Osteoblast (primary cell): ENCODE results near the gene LRRC4C. TPM values are rescaled to one million over a fixed set of nuclear protein-coding genes. Genes with fewer than 3 reads are reported as not detected.

Source experiments
- DNase-seq: peaks from one replicate; pipeline ENCODE4 v3.0.0; 2011; ENCODE audit warnings: low spot score, mixed read lengths; ENCODE audit not compliant: insufficient read length; ENCODE audit errors: missing footprints
- H2AFZ ChIP-seq: 2 replicates; pipeline ENCODE4 v1.6.0; 2011; ENCODE audit warnings: mild to moderate bottlenecking, low read length
- H3K27ac ChIP-seq: 2 replicates; pipeline ENCODE4 v1.5.1; 2011; ENCODE audit warnings: mild to moderate bottlenecking, low read depth, low read length, moderate library complexity
- H3K27me3 ChIP-seq: 2 replicates; pipeline ENCODE4 v1.6.0; 2012; ENCODE audit warnings: mild to moderate bottlenecking, control low read depth, inconsistent platforms, low read length, moderate library complexity; ENCODE audit not compliant: insufficient read depth
- H3K36me3 ChIP-seq: 2 replicates; pipeline ENCODE4 v1.5.1; 2011; ENCODE audit warnings: mild to moderate bottlenecking, low read length, control low read depth, moderate library complexity; ENCODE audit not compliant: insufficient read depth
- H3K4me1 ChIP-seq: 2 replicates; pipeline ENCODE4 v1.5.1; 2011; ENCODE audit warnings: mild to moderate bottlenecking, low read length, control low read depth, moderate library complexity; ENCODE audit not compliant: insufficient read depth
- H3K4me2 ChIP-seq: 2 replicates; pipeline ENCODE4 v1.6.0; 2011; ENCODE audit warnings: mild to moderate bottlenecking, low read length; ENCODE audit not compliant: insufficient read depth
- H3K4me3 ChIP-seq: fragments of 200-600 bp; sonication (generic); 3 replicates; pipeline ENCODE4 v1.5.1; 2012; ENCODE audit warnings: mild to moderate bottlenecking, low read length, inconsistent platforms; ENCODE audit not compliant: insufficient read depth
- H3K79me2 ChIP-seq: 2 replicates; pipeline ENCODE4 v1.6.0; 2012; ENCODE audit warnings: mild to moderate bottlenecking, low read length, control low read depth, inconsistent platforms; ENCODE audit not compliant: insufficient read depth
- H3K9me3 ChIP-seq: 2 replicates; pipeline ENCODE4 v1.5.1; 2011; ENCODE audit warnings: low read depth, low read length, control low read depth
- H4K20me1 ChIP-seq: 2 replicates; pipeline ENCODE4 v1.6.0; 2012; ENCODE audit warnings: mild to moderate bottlenecking, low read length, control low read depth; ENCODE audit not compliant: insufficient read depth
- CTCF ChIP-seq: IDR thresholded peaks from 2 replicates; pipeline ENCODE4 v1.5.1; 2011; ENCODE audit warnings: mild to moderate bottlenecking, low read depth, low read length, moderate library complexity; ENCODE audit errors: extremely low read depth
- total RNA-seq: library from RNA; depleted of rRNA; stranded (reverse); fragments of >200 nt; gene quantifications from 2 replicates; pipeline ENCODE4 v1.2.3, GENCODE V29; 2012

Gene LRRC4C
- total RNA-seq, 1 donor: 2.2 TPM

DNA sequence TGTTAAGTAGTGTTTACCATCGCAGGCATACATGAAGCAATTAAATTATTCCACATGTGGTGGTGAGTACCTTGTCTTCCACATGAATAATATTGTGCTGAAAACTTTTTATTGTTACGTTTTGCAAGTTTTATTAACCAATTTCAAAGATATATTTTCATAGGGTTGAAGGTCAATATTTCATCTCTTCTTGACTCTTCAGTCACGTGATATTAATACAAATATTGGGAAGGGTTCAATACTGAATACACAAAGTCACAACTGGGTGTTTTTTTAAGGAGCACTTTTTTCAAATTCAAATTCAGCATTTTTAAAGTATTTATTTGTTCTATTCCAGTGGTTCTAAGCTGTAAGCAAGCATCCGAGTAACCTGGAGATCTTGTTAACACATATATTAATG lies 348.9 kb downstream of the LRRC4C start:
- H3K4me2 ChIP-seq: no peak overlapping the region
- H3K4me1 ChIP-seq: no peaks in the 10 kb centered on the region

DNA sequence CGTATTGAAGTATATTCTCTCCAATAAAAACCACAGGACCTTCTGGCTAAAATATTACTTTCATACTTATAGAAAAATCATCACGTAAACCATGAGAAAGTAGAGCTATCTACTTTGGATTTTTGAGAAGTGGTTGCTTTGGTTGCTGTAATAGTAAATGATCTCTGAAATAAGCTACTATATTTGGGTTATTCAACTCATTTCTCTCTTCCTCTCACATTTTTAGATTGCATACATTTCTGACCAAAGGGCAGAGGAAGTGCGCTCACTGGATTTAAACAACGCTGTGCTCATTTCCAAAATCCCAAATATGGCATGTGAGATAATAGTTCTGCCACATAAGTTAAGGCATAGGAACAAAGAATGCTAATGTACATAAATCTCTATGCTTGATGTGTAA lies 357.0 kb downstream of the LRRC4C start:
- Histone ChIP-seq H3K27me3 (no peaks in the 10 kb centered on the region), H2AFZ (no peak overlapping the region), H3K9me3 (peaks cover 3% of the 10 kb centered on the region), H3K4me1 (no peaks in the 10 kb centered on the region), H3K79me2 (no peaks in the 10 kb centered on the region), H4K20me1 (no peaks in the 10 kb centered on the region), H3K36me3 (no peaks in the 10 kb centered on the region), H3K4me3 (no peak overlapping the region), H3K4me2 (no peak overlapping the region), H3K27ac (no peak overlapping the region)
- TF ChIP-seq CTCF: no peak
- no peak for DNase-seq

More for the DNA sequence above, 348.9 kb downstream of the LRRC4C start:
- no peaks in the 10 kb centered on the region for H3K79me2 ChIP-seq
- H3K4me3 ChIP-seq: no peak overlapping the region
- no peak overlapping the region for H3K27ac ChIP-seq
- H3K36me3 ChIP-seq: no peaks in the 10 kb centered on the region
- no peaks in the 10 kb centered on the region for H4K20me1 ChIP-seq
- no peak overlapping the region for H2AFZ ChIP-seq
- no peaks in the 10 kb centered on the region for H3K27me3 ChIP-seq
- no peak for TF ChIP-seq CTCF
- no peak for DNase-seq
- H3K9me3 ChIP-seq: no peaks in the 10 kb centered on the region

DNA sequence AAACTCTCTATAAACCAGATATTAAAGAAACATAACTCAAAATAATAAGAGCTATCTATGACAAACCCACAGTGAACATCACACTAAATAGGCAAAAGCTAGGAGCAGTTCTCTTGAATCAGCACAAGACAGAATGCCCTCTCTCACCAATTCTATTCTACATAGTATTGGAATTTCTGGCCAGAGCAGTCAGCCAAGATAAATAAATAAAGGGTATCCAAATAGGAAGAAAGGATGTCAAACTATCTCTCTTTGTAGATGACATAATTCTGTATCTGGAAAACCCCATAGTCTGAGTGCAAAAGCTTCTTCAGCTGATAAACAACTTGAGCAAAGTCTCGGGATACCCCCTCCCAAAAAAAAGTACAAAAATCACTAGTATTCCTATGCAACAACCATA lies 359.8 kb downstream of the LRRC4C start:
- H3K27me3 ChIP-seq: no peaks in the 10 kb centered on the region
- no peaks in the 10 kb centered on the region for H3K4me1 ChIP-seq
- H4K20me1 ChIP-seq: no peaks in the 10 kb centered on the region
- no peak overlapping the region for H3K27ac ChIP-seq
- no peak overlapping the region for H3K4me3 ChIP-seq
- no peak overlapping the region for H3K4me2 ChIP-seq
- no peak overlapping the region for H2AFZ ChIP-seq
- peaks cover 3% of the 10 kb centered on the region for H3K9me3 ChIP-seq
- no peaks in the 10 kb centered on the region for H3K36me3 ChIP-seq
- no peak for TF ChIP-seq CTCF
- no peak for DNase-seq
- no peaks in the 10 kb centered on the region for H3K79me2 ChIP-seq

DNA sequence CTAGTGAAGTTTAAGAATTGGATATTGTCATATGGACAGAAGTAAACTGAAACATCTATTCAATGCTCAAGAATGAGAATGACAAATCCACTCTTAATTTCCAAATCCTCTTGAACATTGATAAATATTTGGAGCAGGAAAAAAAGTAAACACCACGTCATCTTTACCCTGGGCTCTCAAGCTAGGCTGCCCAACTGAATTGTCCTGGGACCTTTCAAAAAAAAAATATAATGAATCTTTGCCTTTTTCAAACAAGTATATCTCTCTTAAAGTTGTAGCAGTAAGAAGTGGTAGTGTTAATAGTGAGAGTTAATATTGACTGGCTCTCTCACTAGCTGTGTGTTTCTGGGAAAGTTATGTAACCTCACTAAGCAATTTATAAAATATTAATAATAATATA lies 374.3 kb downstream of the LRRC4C start:
- H3K36me3 ChIP-seq: no peaks in the 10 kb centered on the region
- no peak overlapping the region for H3K4me3 ChIP-seq
- H3K27me3 ChIP-seq: no peaks in the 10 kb centered on the region
- no peak overlapping the region for H3K27ac ChIP-seq
- H3K4me2 ChIP-seq: no peak overlapping the region
- no peaks in the 10 kb centered on the region for H3K79me2 ChIP-seq
- no peak for DNase-seq
- H3K4me1 ChIP-seq: no peaks in the 10 kb centered on the region
- TF ChIP-seq CTCF: no peak
- H4K20me1 ChIP-seq: no peaks in the 10 kb centered on the region
- no peaks in the 10 kb centered on the region for H3K9me3 ChIP-seq
- no peak overlapping the region for H2AFZ ChIP-seq
